ENCODE results near the gene GPR37L1. TPM values are rescaled to one million over a fixed set of nuclear protein-coding genes. Genes with fewer than 3 reads are reported as not detected.
"Not testable (repeated sequence)": the region's sequence is repeated elsewhere in the genome, so short reads cannot be mapped to it uniquely, and the experiment has no call there.

GPR37L1 gene
- total RNA-seq, 1 experiment from 2014 or later = under 0.01 TPM

DNA sequence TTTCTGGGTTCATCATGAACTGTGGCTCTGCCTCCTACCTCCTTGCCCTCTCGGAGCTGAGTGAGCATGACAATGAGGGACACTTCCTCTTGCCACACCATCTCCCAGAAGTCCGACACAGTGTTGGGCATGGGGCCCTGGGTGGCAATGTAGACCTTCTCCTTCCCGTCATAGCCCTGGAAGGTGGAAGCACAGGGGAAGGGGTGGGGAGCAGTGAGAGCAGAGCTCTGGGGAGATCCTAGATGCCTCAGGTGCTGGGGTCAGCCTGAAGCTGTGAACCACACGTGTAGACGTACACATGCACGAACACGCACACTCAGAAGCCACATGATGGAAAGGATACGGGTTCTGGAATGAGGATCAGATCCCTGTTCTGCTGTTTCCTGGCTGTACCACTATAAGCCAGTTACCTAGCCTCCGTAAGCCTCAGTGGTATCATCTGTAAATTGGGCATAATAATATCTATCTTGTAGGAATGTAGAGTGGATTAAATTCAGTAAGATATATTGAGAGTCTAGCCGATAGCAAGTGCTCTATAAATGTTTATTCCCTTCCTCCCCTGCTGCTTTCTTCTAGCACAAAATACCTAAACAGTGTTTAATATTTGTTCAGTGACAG is 31.5 kb downstream of the GPR37L1 start:
- DNase-seq (ENCODE audit: low read depth) = no peak

DNA sequence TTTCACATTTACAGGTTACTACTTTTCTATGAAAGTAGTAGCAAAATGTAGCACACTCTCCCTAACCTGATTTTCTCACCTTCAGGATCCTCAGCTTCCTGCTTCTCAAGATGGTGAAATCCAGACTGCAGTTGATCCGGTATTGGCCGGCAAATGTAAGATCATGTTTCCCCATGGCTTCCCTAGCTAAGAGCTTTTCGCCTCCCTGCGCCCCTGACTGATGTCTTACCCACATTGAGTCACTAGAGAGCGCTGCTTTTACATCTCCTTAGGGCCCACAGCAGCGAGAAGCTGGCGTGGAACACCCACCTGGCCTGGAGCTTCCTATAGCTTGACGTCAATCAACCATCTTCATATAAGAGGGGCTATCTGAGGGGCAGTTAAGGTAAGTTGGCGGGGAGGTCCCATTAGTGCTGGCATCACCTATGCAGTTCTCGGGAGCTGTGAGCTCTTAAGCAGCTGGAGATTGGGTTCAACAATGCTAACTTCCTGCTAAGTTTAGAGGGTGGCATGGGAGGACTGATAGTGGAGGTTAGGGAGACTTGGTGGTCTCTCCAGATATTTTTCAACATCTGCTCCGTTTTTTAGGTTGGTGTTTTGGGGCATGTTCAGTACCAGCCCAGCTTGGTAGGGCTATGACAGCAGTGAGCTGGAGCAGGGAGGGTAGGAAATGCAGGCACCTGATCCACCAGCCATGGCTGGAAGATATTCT is 32.2 kb downstream of the GPR37L1 start:
- DNase-seq (ENCODE audit: low read depth) = peak; percentile 67

GRCh38 chr1:202155478-202156021 is 32.8 kb downstream of the GPR37L1 start:
- peak; percentile 64 for DNase-seq (ENCODE audit: low read depth)

DNA sequence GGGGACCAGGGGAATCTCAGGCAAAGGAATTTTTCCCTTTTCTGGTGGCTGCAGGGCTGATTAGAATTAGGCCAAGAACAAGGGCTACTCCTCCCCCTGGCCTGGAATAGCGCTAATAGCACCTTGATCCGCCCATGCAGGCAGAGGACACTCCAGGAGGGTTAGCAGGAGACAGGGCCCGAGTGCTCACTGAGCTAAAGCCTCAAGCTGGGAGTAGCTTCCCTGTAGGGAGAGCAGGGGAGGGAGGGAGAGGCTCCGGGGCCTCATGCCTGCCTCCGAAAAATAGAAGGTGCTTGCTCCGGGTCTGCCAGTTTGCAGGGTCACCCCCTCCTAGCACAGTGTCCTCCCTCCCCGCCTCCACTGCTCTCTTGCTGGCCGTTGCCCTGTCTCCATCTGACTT is 33.9 kb downstream of the GPR37L1 start:
- DNase-seq (ENCODE audit: low read depth) = no peak

DNA sequence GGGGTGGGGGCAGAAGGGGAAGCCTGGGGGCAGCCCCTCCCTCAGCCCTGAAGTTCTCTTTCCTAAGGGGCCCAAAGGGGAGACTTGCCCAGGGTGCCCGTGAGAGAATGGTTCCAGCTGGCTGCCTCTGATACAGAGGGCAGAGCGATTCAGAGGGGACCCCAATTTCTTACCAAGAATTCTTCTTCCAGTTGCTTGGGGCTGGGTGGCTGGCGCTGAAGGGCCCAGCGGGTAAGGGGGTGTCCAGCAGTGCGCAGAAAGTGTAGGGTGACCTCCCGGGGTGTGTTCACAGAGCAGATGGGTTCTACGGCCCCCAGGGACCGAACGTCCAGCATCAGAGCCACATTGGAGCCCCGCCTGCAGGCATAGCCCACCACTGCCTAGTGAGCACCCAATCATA is 35.2 kb downstream of the GPR37L1 start:
- no peak for DNase-seq (ENCODE audit: low read depth)

DNA sequence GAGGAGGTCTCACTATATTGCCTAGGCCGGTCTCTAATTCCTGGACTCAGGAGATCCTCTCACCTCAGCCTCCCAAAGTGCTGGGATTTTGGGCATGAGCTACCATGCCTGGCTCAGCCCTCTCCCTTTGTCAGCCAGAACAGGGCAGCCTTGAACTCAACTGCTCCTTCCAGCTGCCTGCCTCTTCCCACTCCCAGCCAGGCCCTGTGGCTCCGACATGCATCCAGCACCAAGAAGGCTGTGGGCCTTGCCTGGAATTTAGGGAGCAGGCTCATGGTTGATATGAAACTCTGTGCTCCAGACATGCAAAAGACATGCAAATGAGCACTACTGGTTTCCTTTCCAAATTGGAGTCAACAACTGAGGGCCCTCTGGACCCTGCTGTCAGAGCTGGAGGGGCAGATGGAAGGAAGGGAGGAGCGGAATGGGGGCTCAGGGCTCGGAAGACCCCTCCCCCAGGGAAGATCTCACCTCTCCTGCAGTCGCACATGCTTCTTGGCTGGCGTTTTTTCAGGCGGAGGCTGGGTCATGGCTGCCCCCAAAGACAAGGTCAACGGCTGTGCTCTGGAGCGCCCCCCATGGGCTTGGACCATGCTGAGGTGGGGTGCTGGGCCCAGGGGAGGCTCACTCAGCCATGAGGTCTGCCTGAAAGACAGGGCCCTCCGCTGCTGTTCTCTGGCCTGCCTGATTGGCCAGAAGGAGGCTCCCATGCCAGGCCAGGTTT is 36.3 kb downstream of the GPR37L1 start:
- DNase-seq (ENCODE audit: low read depth) = no peak

DNA sequence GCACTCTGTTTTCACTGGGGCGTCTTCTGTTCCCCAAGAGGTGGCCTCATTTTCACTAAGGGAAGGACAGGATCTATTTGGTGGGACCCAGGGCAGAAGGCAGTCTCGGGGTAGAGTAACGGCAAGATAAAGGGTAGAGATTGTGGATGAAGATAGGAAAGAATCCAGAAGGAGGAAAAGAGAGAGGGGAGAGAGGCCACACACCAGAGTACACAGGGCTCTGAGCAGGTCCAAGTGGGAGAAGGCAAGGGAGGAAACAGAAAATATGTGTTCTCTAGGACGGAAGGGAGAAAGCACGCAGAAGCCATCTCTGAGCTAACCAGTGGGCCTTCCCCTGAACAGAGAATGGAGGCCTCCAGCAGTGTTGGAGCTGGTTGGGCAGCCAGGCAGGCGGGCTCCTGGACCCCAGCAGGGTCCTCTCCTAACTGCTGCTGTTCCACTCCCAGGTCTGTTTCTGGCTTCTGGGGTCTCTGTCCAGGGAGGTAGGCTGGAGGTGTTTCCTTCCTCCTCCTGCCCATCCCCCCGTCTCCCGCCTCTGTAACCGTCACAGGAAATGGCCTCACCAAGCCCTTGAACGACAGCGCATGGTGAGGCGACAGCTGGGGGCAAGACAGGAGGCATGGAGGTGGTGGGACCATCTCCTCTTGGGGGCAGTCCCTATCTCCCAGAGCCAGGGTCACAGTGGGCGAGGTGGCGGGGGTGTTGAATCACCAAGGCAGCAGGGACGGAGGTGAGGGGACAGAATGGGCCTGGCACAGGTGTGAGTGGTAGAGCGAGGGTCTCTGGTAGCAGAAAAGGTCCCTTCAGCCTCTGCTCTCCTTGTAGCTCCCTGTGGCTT is 37.0 kb downstream of the GPR37L1 start:
- no peak for DNase-seq (ENCODE audit: low read depth)

GRCh38 chr1:202160377-202160940 is 37.7 kb downstream of the GPR37L1 start, which contains the start of gene PTPN7:
Gene PTPN7, minus strand, starts transcription at chr1:202160602. Its CDS starts 1,200 bp downstream, at chr1:202159402.
- peak; percentile 55 for DNase-seq (ENCODE audit: low read depth)

DNA sequence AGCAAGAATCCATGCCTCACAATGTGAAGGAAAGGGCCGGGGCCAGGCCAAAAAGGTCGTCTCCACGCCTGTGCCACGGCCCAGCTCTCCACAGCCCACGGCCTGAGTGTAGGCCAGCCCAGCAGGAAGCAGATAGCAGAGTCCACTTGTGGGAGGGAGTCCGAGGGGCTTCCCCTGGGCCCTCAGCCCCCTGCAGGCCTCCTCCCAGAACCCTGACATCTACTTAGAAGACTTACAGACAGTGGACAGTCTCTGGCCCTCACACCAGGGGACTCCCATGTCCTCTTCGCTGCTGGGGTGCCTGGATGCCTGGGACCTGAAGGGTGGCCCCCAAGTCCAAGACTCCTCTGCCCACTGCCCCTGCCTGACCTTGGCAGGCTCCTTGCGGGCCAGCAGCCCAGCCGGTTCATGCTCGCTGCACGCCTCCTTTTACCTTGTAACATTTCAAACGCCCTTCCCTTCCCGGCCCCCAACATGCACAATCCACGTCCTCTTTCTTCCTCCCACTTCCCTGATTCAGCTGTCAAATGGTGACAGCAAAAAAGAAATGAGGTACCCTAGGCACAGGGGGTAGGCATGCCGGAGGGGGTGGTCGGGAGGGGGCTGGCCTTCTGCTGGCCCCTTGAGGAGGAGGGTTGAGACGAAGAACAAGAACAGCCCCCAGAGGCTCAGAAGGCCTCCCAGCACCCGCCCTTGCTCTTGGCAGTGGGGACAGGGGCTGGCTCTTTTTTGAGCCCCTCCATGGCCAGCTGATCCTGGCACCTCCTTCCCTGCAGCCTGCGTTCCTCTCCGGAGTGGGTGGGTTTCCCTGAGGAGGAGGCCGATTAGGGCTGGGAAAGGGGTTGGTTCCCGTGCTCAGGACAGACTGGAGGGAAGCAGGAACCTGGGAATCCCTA is 38.7 kb downstream of the GPR37L1 start:
- no peak for DNase-seq (ENCODE audit: low read depth)

DNA sequence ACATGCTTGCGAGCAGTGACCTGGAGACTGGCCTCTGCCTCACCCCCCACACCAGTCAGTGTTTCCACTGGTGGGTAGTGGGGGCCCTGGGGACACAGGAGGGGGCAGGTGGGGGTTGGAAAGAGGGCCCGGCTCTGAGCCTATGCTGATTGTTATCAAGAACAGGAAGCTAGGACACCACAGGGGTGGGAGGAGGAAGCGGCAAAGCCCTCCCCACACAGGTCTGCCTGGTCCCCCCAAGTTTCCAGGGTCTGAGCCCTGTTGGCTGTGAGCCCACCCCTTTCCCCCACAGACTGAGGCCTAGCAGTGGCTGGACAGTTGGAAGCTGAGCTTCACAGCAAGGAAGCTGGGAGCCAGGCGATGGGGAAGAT is 39.3 kb downstream of the GPR37L1 start:
- no peak for DNase-seq (ENCODE audit: low read depth)

- DNase-seq (ENCODE audit: low read depth) = no peak
These were observed 39.9 kb downstream of the GPR37L1 start for GRCh38 chr1:202162418-202163280.

GRCh38 chr1:202163281-202164270 is 40.9 kb downstream of the GPR37L1 start:
- DNase-seq (ENCODE audit: low read depth) = no peak

GRCh38 chr1:202164271-202165037 is 41.7 kb downstream of the GPR37L1 start:
- DNase-seq (ENCODE audit: low read depth) = no peak

GRCh38 chr1:202165267-202165941 is 42.7 kb downstream of the GPR37L1 start:
- no peak for DNase-seq (ENCODE audit: low read depth)

GRCh38 chr1:202165942-202166843 is 43.5 kb downstream of the GPR37L1 start:
- no peak for DNase-seq (ENCODE audit: low read depth)

GRCh38 chr1:202167054-202167453 is 44.3 kb downstream of the GPR37L1 start:
- DNase-seq (ENCODE audit: low read depth) = not testable (repeated sequence)
